D721Med (cell line): ENCODE data around the gene RNF148.

Experiments used
- DNase-seq: peaks from one replicate; pipeline ENCODE4 v3.0.0; 2011; ENCODE audit warnings: low spot score; ENCODE audit not compliant: insufficient read length
- FAIRE-seq: peaks from 2 replicates; lab custom pipeline; 2011; peaks lifted over from hg19 to GRCh38; lab: Jason Lieb, UNC
- TF ChIP-seq, protein P1 (sequence below): IDR thresholded peaks from 2 replicates; pipeline ENCODE4 v1.5.1; 2012; ENCODE audit warnings: mild to moderate bottlenecking, control low read depth; ENCODE audit not compliant: insufficient read depth; ENCODE audit errors: missing control alignments

The RNF148 gene

DNA sequence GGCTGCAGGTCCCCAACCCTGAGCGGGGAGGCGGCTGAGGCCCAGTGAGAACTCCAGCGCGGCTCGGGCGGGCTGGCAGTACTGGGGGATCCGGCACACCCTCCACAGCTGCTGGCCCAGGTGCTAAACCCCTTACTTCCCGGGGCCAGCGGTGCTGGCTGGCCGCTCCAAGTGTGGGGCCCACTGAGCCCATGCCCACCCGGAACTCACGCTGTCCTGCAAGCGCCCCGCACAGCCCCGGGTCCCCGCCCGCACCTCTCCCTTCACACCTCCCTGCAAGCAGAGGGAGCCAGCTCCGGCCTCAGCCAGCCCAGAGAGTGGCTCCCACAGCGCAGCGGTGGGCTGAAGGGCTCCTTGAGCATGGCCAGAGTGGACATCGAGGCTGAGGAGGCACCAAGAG, 28.8 kb downstream of the RNF148 start:
- TF ChIP-seq, protein P1, sequence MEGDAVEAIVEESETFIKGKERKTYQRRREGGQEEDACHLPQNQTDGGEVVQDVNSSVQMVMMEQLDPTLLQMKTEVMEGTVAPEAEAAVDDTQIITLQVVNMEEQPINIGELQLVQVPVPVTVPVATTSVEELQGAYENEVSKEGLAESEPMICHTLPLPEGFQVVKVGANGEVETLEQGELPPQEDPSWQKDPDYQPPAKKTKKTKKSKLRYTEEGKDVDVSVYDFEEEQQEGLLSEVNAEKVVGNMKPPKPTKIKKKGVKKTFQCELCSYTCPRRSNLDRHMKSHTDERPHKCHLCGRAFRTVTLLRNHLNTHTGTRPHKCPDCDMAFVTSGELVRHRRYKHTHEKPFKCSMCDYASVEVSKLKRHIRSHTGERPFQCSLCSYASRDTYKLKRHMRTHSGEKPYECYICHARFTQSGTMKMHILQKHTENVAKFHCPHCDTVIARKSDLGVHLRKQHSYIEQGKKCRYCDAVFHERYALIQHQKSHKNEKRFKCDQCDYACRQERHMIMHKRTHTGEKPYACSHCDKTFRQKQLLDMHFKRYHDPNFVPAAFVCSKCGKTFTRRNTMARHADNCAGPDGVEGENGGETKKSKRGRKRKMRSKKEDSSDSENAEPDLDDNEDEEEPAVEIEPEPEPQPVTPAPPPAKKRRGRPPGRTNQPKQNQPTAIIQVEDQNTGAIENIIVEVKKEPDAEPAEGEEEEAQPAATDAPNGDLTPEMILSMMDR: no peak
- FAIRE-seq (no peak), DNase-seq (no peak)

- TF ChIP-seq, protein P1: no peak
- no peak for DNase-seq
- no peak for FAIRE-seq
Observed at GRCh38 chr7:122672536-122672935, 30.2 kb downstream of the RNF148 start.

GRCh38 chr7:122663733-122664132, 39.0 kb downstream of the RNF148 start:
- TF ChIP-seq, protein P1: no peak
- DNase-seq (no peak), FAIRE-seq (no peak)

- TF ChIP-seq, protein P1: no peak
- no peak for FAIRE-seq
Observed at GRCh38 chr7:122658856-122659255, 43.9 kb downstream of the RNF148 start.

GRCh38 chr7:122653685-122654084, 49.0 kb downstream of the RNF148 start:
- no peak for DNase-seq
- FAIRE-seq: no peak
- TF ChIP-seq, protein P1: no peak

More at GRCh38 chr7:122658856-122659255, 43.9 kb downstream of the RNF148 start:
- no peak for DNase-seq

DNA sequence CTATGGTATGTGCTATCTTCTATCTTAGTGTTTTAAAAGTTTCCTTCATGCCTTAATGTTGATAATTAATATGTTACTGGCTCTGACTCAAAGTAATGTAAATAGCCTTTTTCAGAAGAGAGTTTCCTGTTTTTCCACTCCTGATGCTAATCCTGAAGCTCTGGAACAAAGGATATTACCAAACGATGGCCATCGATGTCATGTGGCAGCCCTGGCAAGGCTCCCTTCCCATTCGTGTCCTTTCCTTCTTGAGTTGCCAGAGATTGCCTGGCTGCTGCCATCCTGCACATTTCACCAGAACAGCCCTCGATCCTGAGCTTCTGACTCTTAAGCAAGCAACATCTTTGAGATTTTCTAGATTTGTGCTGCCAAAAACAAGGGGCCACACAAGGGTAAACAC, 49.8 kb downstream of the RNF148 start:
- DNase-seq (no peak), FAIRE-seq (no peak)
- TF ChIP-seq, protein P1: no peak
